HCT116 (cell line): Measurements from ENCODE around the gene TRHDE. TPM values are rescaled to one million over a fixed set of nuclear protein-coding genes. Genes with fewer than 3 reads are reported as not detected.
A peak's percentile ranks its signal among the peaks of the same experiment; 100 is the strongest.

Experiments
- ATAC-seq: fragments of 200-7000 bp; cut with Tn5 transposase; 2 replicates; pipeline ENCODE4 v1.9.1; 2020; ENCODE audit warnings: mild to moderate bottlenecking, moderate library complexity
- BruUV-seq: library from RNA; stranded (reverse); fragments of 400-500 nt; replicated peaks from 2 replicates; lab custom pipeline; 2021; lab: Mats Ljungman, UMichigan
- CTCF ChIA-PET: fragments of 300-600 bp; sonication (Branson Sonifier 250); formaldehyde crosslinking; loops from one replicate; lab custom pipeline; 2021; ENCODE audit warnings: antibody characterized with exemption; lab: Charles Lee
- POLR2A ChIA-PET: fragments of 300-600, 350-600 bp; sonication (Branson Sonifier 250); formaldehyde crosslinking; loops from one replicate; lab custom pipeline; 2021; ENCODE audit warnings: antibody characterized with exemption; lab: Charles Lee
- RAD21 ChIA-PET, 2 experiments: fragments of 300-600 bp; sonication (Branson Sonifier 250); formaldehyde crosslinking; loops; one replicate each; lab custom pipeline; 2023; ENCODE audit warnings: low total read pairs in 2 of 2; ENCODE audit not compliant: uncharacterized antibody in 2 of 2, unreplicated experiment in 2 of 2, low non-redundant PET in 1 of 2; lab: Charles Lee
- DNase-seq: peaks from one replicate; pipeline ENCODE4 v3.0.0-alpha.2; 2010; ENCODE audit warnings: low read depth, low spot score
- H2AFZ ChIP-seq: fragments of 200-600 bp; shearing (Covaris generic), sonication (generic); 2 replicates; pipeline ENCODE4 v1.6.1; 2017; ENCODE audit warnings: low read depth, mixed run types, mixed read lengths, antibody characterized with exemption, low read length; ENCODE audit not compliant: poor library complexity, severe bottlenecking
- H3K27ac ChIP-seq: 2 replicates; pipeline ENCODE4 v1.5.1; 2012; ENCODE audit warnings: low read depth, low read length
- H3K27me3 ChIP-seq: fragments of 200-600 bp; sonication (generic); 2 replicates; pipeline ENCODE4 v1.6.1; 2016; ENCODE audit warnings: mixed run types, low read length, mixed read lengths; ENCODE audit not compliant: insufficient read depth
- H3K36me3 ChIP-seq, 2 experiments: fragments of 200-500 bp in 1 of 2; fragments of 200-600 bp in 1 of 2; sonication (Bioruptor generic) in 1 of 2; sonication (generic) in 1 of 2; 2 replicates each; pipeline versions ENCODE4 v1.5.1 to v1.6.1; 2014 to 2016; ENCODE audit warnings: low read length in 2 of 2, inconsistent platforms in 1 of 2, mixed read lengths in 1 of 2, mixed run types in 1 of 2; ENCODE audit not compliant: insufficient read depth in 2 of 2, control insufficient read depth in 1 of 2
- H3K4me1 ChIP-seq, 2 experiments: fragments of 200-600 bp in 1 of 2; sonication (generic) in 1 of 2; 2 replicates each; pipeline versions ENCODE4 v1.5.1 to v1.6.1; 2012 to 2017; ENCODE audit warnings: low read length in 2 of 2, inconsistent platforms in 1 of 2, mild to moderate bottlenecking in 1 of 2, mixed read lengths in 1 of 2, mixed run types in 1 of 2, moderate library complexity in 1 of 2; ENCODE audit not compliant: insufficient read depth in 2 of 2, control insufficient read depth in 1 of 2
- H3K4me2 ChIP-seq: fragments of 200-600 bp; sonication (generic); 2 replicates; pipeline ENCODE4 v1.6.1; 2017; ENCODE audit warnings: mixed run types, low read length, mixed read lengths
- H3K4me3 ChIP-seq, 2 experiments: fragments of 200-600 bp in 1 of 2; sonication (generic) in 1 of 2; replicated peaks in 1 of 2; 2 replicates each; pipeline ENCODE4 v1.5.1; 2011 to 2016; ENCODE audit warnings: low read length in 2 of 2, control low read depth in 1 of 2, low read depth in 1 of 2, mild to moderate bottlenecking in 1 of 2, mixed read lengths in 1 of 2, mixed run types in 1 of 2
- H3K79me2 ChIP-seq: fragments of 200-600 bp; sonication (generic); 2 replicates; pipeline ENCODE4 v1.6.1; 2017; ENCODE audit warnings: mild to moderate bottlenecking, mixed run types, low read length, moderate library complexity, mixed read lengths; ENCODE audit not compliant: insufficient read depth
- H3K9ac ChIP-seq: fragments of 200-600 bp; sonication (generic); 2 replicates; pipeline ENCODE4 v1.6.1; 2016; ENCODE audit warnings: low read length, mixed read lengths
- H3K9me2 ChIP-seq: fragments of 200-600 bp; sonication (generic), shearing (Covaris generic); 2 replicates; pipeline ENCODE4 v1.6.1; 2017; ENCODE audit warnings: mixed run types, mild to moderate bottlenecking, moderate library complexity; ENCODE audit not compliant: insufficient read depth
- H3K9me3 ChIP-seq, 2 experiments: fragments of 200-500 bp in 1 of 2; fragments of 200-600 bp in 1 of 2; sonication (Bioruptor generic) in 1 of 2; sonication (generic) in 1 of 2; 2 replicates each; pipeline ENCODE4 v1.6.1; 2014 to 2017; ENCODE audit warnings: low read length in 2 of 2, mixed read lengths in 2 of 2, inconsistent platforms in 1 of 2, low read depth in 1 of 2, mild to moderate bottlenecking in 1 of 2, mixed run types in 1 of 2, moderate library complexity in 1 of 2; ENCODE audit not compliant: control insufficient read depth in 1 of 2, insufficient read depth in 1 of 2
- H4K20me1 ChIP-seq: fragments of 200-600 bp; sonication (generic), shearing (Covaris generic); 2 replicates; pipeline ENCODE4 v1.6.1; 2017; ENCODE audit warnings: mixed run types, mild to moderate bottlenecking, moderate library complexity; ENCODE audit not compliant: insufficient read depth
- ATF3 ChIP-seq: IDR thresholded peaks from 2 replicates; pipeline ENCODE4 v1.6.1; 2012
- EGR1 ChIP-seq: IDR thresholded peaks from 2 replicates; pipeline ENCODE4 v1.6.1; 2012; ENCODE audit warnings: low read depth
- ELF1 ChIP-seq: IDR thresholded peaks from 2 replicates; pipeline ENCODE4 v1.6.1; 2012; ENCODE audit warnings: low read depth, borderline replicate concordance
- EZH2 ChIP-seq: fragments of 200-600 bp; sonication (generic); IDR thresholded peaks from 2 replicates; pipeline ENCODE4 v1.6.1; 2017; ENCODE audit warnings: antibody characterized with exemption, mixed run types
- MAX ChIP-seq: IDR thresholded peaks from 2 replicates; pipeline ENCODE4 v1.6.1; 2012
- POLR2AphosphoS5 ChIP-seq: IDR thresholded peaks from 2 replicates; pipeline ENCODE4 v1.6.1; 2011; ENCODE audit warnings: mild to moderate bottlenecking, low read depth, low read length, moderate library complexity
- REST ChIP-seq: IDR thresholded peaks from 2 replicates; pipeline ENCODE4 v1.6.1; 2012; ENCODE audit warnings: low read depth
- SIN3A ChIP-seq: IDR thresholded peaks from 2 replicates; pipeline ENCODE4 v1.6.1; 2012; ENCODE audit warnings: low read depth
- SRF ChIP-seq: IDR thresholded peaks from 2 replicates; pipeline ENCODE4 v1.6.1; 2012; ENCODE audit warnings: low read depth
- ZBTB33 ChIP-seq: IDR thresholded peaks from 2 replicates; pipeline ENCODE4 v1.6.1; 2011; ENCODE audit warnings: mild to moderate bottlenecking, low read length, moderate library complexity; ENCODE audit not compliant: insufficient replicate concordance; ENCODE audit errors: extremely low read depth
- ZFX ChIP-seq: fragments of 450-650 bp; IDR thresholded peaks from 2 replicates; pipeline ENCODE4 v1.6.1; 2017
- ZNF274 ChIP-seq: fragments of 200-500 bp; sonication (Bioruptor generic); IDR thresholded peaks from 2 replicates; pipeline ENCODE4 v1.6.1; 2014; ENCODE audit warnings: mild to moderate bottlenecking, low read depth, low read length, inconsistent platforms
- intact Hi-C: fragments of 100-400 bp; cut with micrococcal nuclease; formaldehyde crosslinking; loops from 2 replicates; pipeline ENCODE4 v1.10.0; 2022
- total RNA-seq: library from RNA; stranded (reverse); gene quantifications from one replicate; pipeline ENCODE4 v1.2.1, GENCODE V29; 2021; ENCODE audit not compliant: unreplicated experiment

The TRHDE gene
- total RNA-seq, 1 experiment from 2014 or later: 2.9 TPM

GRCh38 chr12:72295744-72296143, 23.6 kb downstream of the TRHDE start:
- Histone ChIP-seq H4K20me1 (no peaks in the 10 kb centered on the region), H3K9ac (peak overlapping the region; percentile 48), H3K9me3 (no peaks in the 10 kb centered on the region), H3K27me3 (no peaks in the 10 kb centered on the region), H3K79me2 (no peaks in the 10 kb centered on the region), H3K9me2 (no peaks in the 10 kb centered on the region)
- POLR2A ChIA-PET: interaction anchor here (1.3 kb wide), 1 partner anchor 8 kb away, joined by 3 read pairs; no protein-coding TSS in a partner anchor
- ATAC-seq: peak; percentile 18; the same call in 1 of the 2 replicates
- no peak for DNase-seq
- BruUV-seq: no TSS peak
- TF ChIP-seq ATF3 (no peak), EGR1 (no peak), ZNF274 (no peak), POLR2AphosphoS5 (no peak), SIN3A (no peak), REST (no peak), SRF (no peak), ZBTB33 (no peak), ZFX (no peak), MAX (no peak), EZH2 (no peak), ELF1 (no peak)
- TF ChIP-seq, all 23 proteins: peak for 0
- H2AFZ ChIP-seq: peak overlapping the region; percentile 79
- CTCF ChIA-PET: interaction anchor here (0.8 kb wide), 1 partner anchor 279 kb away, joined by 3 read pairs; no protein-coding TSS in a partner anchor
- H3K27ac ChIP-seq: peak overlapping the region; percentile 59; the same call in 1 of the 2 replicates
- RAD21 ChIA-PET: no interaction called here
- peak overlapping the region in 1 of 2 experiments; percentile 37; a peak in 2 of 4 replicates for H3K4me3 ChIP-seq
- H3K4me2 ChIP-seq: peak overlapping the region; percentile 71
- peaks cover 15 to 31% of the 10 kb centered on the region in 2 experiments; a peak in 3 of 4 replicates for H3K4me1 ChIP-seq
- intact Hi-C loops: no loop called here
- no peaks in the 10 kb centered on the region for H3K36me3 ChIP-seq
